ENCODE measurements around the gene GARIN3. TPM values are rescaled to one million over a fixed set of nuclear protein-coding genes. Genes with fewer than 3 reads are reported as not detected.
"Not testable (repeated sequence)": the region's sequence is repeated elsewhere in the genome, so short reads cannot be mapped to it uniquely, and the experiment has no call there.

The GARIN3 gene
- total RNA-seq, 1 experiment from 2014 or later, result not detected

DNA sequence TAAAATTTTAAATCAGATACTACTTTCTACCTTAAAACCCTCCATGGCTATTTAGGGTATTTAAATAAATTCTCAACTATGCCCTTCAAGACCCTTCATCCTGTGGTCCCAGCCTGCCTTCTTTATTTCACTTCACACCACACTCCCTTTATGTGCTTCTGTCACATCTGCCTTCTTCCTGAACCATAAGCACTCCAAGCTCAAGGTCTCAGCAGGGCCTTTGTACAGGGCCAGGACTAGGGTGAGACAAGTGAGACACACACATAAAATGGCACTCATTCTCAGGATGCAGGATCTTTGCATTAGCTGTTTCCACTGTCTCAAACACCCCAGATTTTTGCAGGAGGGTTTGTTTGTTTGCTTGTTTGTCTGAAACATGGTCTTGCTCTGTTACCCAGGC is 22.2 kb upstream of the GARIN3 start:
- Histone ChIP-seq H3K4me1 (ENCODE audit: insufficient read depth, low read length, poor library complexity, severe bottlenecking) (no peaks in the 10 kb centered on the region), H3K4me3 (ENCODE audit: low read depth, low read length, poor library complexity, severe bottlenecking) (no peak overlapping the region), H3K9me3 (ENCODE audit: low read depth, low read length, poor library complexity, severe bottlenecking) (no peaks in the 10 kb centered on the region), H3K36me3 (ENCODE audit: insufficient read depth, low read length, poor library complexity, severe bottlenecking) (no peaks in the 10 kb centered on the region), H3K27ac (ENCODE audit: low read depth, low read length, poor library complexity, severe bottlenecking) (no peak overlapping the region), H3K27me3 (replicated peaks; ENCODE audit: insufficient read depth, low read depth, low read length, poor library complexity) (no peaks in the 10 kb centered on the region)
- BruUV-seq (replicated peaks), result no TSS peak
- no peak for DNase-seq (ENCODE audit: low spot score)
- TF ChIP-seq, protein P1, sequence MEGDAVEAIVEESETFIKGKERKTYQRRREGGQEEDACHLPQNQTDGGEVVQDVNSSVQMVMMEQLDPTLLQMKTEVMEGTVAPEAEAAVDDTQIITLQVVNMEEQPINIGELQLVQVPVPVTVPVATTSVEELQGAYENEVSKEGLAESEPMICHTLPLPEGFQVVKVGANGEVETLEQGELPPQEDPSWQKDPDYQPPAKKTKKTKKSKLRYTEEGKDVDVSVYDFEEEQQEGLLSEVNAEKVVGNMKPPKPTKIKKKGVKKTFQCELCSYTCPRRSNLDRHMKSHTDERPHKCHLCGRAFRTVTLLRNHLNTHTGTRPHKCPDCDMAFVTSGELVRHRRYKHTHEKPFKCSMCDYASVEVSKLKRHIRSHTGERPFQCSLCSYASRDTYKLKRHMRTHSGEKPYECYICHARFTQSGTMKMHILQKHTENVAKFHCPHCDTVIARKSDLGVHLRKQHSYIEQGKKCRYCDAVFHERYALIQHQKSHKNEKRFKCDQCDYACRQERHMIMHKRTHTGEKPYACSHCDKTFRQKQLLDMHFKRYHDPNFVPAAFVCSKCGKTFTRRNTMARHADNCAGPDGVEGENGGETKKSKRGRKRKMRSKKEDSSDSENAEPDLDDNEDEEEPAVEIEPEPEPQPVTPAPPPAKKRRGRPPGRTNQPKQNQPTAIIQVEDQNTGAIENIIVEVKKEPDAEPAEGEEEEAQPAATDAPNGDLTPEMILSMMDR (conservative IDR thresholded peaks at IDR 0.05; ENCODE audit: low read depth, low read length), result no peak
- TF ChIP-seq EZH2 (IDR thresholded peaks at IDR 0.05; ENCODE audit: borderline replicate concordance, low read depth, low read length, poor library complexity, severe bottlenecking), result no peak
- ChIA-PET CTCF (no interaction called here), POLR2A (ENCODE audit: low non-redundant PET) (no interaction called here)
- intact Hi-C loops (cut with micrococcal nuclease; ENCODE audit: unreplicated experiment), result no loop called here

DNA sequence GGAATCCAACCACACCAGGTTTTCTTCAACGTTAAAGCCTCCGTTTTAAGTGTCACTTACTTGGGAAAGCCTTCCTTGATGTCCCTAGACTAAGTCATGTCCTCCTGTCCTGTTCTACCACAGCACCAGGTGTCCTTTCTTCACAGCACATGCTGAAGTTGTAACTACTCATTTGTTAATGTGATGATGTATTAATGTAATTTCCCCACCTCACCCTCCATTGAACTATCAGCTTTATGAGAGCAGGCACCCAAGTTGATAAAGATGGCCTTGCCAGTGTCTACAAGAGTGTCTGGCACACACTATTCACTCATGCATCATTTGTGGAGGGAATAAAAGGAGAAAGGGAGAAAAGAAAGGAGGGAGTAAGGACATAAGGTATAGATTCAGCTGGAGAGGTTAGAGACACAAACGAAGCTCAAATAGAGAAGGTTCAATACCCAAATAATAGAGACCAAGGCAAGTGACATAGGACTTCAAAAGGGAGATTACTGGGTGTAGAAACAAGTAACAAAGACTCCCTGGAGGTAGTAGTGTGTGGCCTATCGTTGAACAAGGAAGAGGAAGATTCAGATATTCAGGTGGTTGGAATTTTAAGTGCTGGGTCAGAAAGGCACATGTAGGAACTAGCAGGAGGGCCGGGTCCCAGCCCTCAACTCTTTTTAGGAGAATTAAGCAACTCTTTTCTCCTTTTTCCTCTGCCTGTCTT is 21.1 kb upstream of the GARIN3 start:
- H3K27me3 ChIP-seq (replicated peaks; ENCODE audit: insufficient read depth, low read depth, low read length, poor library complexity), result no peaks in the 10 kb centered on the region
- CTCF ChIA-PET, result interaction anchor here (0.5 kb wide), 1 partner anchor 164 kb away, joined by 7 read pairs; no protein-coding TSS in a partner anchor
- TF ChIP-seq, protein P1 (conservative IDR thresholded peaks at IDR 0.05; ENCODE audit: low read depth, low read length), result no peak
- no peak for TF ChIP-seq EZH2 (IDR thresholded peaks at IDR 0.05; ENCODE audit: borderline replicate concordance, low read depth, low read length, poor library complexity, severe bottlenecking)
- no peaks in the 10 kb centered on the region for H3K4me1 ChIP-seq (ENCODE audit: insufficient read depth, low read length, poor library complexity, severe bottlenecking)
- POLR2A ChIA-PET (ENCODE audit: low non-redundant PET), result no interaction called here
- intact Hi-C loops (cut with micrococcal nuclease; ENCODE audit: unreplicated experiment), result no loop called here
- no peak overlapping the region for H3K27ac ChIP-seq (ENCODE audit: low read depth, low read length, poor library complexity, severe bottlenecking)
- H3K9me3 ChIP-seq (ENCODE audit: low read depth, low read length, poor library complexity, severe bottlenecking), result no peaks in the 10 kb centered on the region
- H3K4me3 ChIP-seq (ENCODE audit: low read depth, low read length, poor library complexity, severe bottlenecking), result no peak overlapping the region
- H3K36me3 ChIP-seq (ENCODE audit: insufficient read depth, low read length, poor library complexity, severe bottlenecking), result no peaks in the 10 kb centered on the region
- BruUV-seq (replicated peaks), result no TSS peak
- DNase-seq (ENCODE audit: low spot score), result no peak

DNA sequence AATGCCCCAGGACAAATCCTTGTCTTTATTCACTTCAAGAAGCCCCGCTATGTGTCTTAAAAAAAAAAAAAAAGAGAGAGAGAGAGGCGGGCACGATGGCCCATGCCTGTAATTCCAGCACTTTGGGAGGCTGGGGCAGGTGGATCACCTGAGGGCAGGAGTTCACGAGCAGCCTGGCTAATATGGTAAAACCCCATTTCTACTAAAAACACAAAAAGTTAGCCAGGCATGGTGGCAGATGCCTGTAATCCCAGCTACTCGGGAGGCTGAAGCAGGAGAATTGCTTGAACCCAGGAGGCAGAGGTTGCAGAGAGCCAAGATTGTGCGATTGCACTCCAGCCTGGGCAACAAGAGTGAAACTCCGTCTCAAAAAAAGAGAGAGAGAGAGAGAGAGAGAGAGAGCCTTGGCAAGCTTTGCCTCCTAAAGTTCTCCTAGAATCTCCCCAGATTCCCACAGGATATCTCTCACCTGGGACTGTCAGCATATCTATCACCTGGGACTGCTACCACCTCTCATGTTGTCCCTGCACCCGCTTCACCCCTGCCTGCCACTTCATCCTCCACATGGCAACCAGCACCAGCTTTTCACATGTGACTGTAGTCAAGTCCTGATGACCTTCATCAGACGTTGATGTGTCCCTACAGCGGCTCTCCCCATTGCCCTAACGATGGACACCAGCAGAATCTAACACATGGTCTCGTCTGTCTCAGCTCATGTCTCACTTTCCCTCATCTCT is 20.4 kb upstream of the GARIN3 start:
- intact Hi-C loops (cut with micrococcal nuclease; ENCODE audit: unreplicated experiment), result no loop called here
- Histone ChIP-seq H3K36me3 (ENCODE audit: insufficient read depth, low read length, poor library complexity, severe bottlenecking) (no peaks in the 10 kb centered on the region), H3K27me3 (replicated peaks; ENCODE audit: insufficient read depth, low read depth, low read length, poor library complexity) (peaks cover 7% of the 10 kb centered on the region), H3K27ac (ENCODE audit: low read depth, low read length, poor library complexity, severe bottlenecking) (no peak overlapping the region), H3K4me3 (ENCODE audit: low read depth, low read length, poor library complexity, severe bottlenecking) (no peak overlapping the region), H3K4me1 (ENCODE audit: insufficient read depth, low read length, poor library complexity, severe bottlenecking) (no peaks in the 10 kb centered on the region), H3K9me3 (ENCODE audit: low read depth, low read length, poor library complexity, severe bottlenecking) (no peaks in the 10 kb centered on the region)
- POLR2A ChIA-PET (ENCODE audit: low non-redundant PET), result no interaction called here
- CTCF ChIA-PET, result no interaction called here
- no TSS peak for BruUV-seq (replicated peaks)
- TF ChIP-seq, protein P1 (conservative IDR thresholded peaks at IDR 0.05; ENCODE audit: low read depth, low read length), result no peak
- no peak for TF ChIP-seq EZH2 (IDR thresholded peaks at IDR 0.05; ENCODE audit: borderline replicate concordance, low read depth, low read length, poor library complexity, severe bottlenecking)
- no peak for DNase-seq (ENCODE audit: low spot score)

DNA sequence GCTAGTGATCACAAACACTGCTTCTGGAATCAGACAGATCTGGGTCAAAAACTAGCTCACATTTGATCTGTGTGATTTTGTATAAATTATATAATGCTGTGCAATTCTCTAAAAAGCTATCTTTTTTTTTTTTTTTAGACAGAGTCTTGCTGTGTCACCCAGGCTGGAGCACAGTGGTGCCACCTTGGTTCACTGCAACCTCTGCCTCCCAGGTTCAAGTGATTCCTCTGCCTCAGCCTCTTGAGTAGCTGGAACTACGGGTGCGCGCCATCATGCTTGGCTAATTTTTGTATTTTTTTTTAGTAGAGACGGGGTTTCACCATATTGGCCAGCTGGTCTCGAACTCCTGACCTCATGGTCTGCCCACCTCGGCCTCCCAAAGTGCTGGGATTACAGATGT is 19.1 kb upstream of the GARIN3 start:
- H3K4me1 ChIP-seq (ENCODE audit: insufficient read depth, low read length, poor library complexity, severe bottlenecking); H3K36me3 ChIP-seq (ENCODE audit: insufficient read depth, low read length, poor library complexity, severe bottlenecking); BruUV-seq (replicated peaks); H3K27ac ChIP-seq (ENCODE audit: low read depth, low read length, poor library complexity, severe bottlenecking); DNase-seq (ENCODE audit: low spot score); POLR2A ChIA-PET (ENCODE audit: low non-redundant PET); intact Hi-C loops (cut with micrococcal nuclease; ENCODE audit: unreplicated experiment); H3K9me3 ChIP-seq (ENCODE audit: low read depth, low read length, poor library complexity, severe bottlenecking); H3K4me3 ChIP-seq (ENCODE audit: low read depth, low read length, poor library complexity, severe bottlenecking); CTCF ChIA-PET: not testable (repeated sequence)
- peaks cover 13% of the 10 kb centered on the region for H3K27me3 ChIP-seq (replicated peaks; ENCODE audit: insufficient read depth, low read depth, low read length, poor library complexity)

Data from A673 (cell line).